Psoas muscle (tissue), 8 donors: ENCODE measurements around the gene ZNHIT2. TPM values are rescaled to one million over a fixed set of nuclear protein-coding genes. Genes with fewer than 3 reads are reported as not detected.

ENCODE experiments used
- ATAC-seq, 4 donors: fragments of 200-7000 bp; cut with Tn5 transposase; one replicate each; pipeline ENCODE4 v1.9.1; 2020; ENCODE audit warnings: moderate library complexity in 3 of 4, mild to moderate bottlenecking in 2 of 4
- DNase-seq, 2 donors: peaks; one replicate each; pipeline ENCODE4 v3.0.0-alpha.2; 2020
- H3K27ac ChIP-seq: fragments of 200-600 bp; one replicate; pipeline ENCODE4 v1.8.0; 2022
- H3K27me3 ChIP-seq, 3 donors: fragments of 200-600 bp in 1 of 3; one replicate each; pipeline versions ENCODE4 v1.6.1 to v1.8.0; 2013 to 2022; ENCODE audit warnings: low read length in 2 of 3, mild to moderate bottlenecking in 2 of 3, moderate library complexity in 1 of 3; ENCODE audit not compliant: insufficient read depth in 3 of 3
- H3K36me3 ChIP-seq, 2 donors: fragments of 200-600 bp in 1 of 2; one replicate each; pipeline versions ENCODE4 v1.6.1 to v1.8.0; 2013 to 2022; ENCODE audit warnings: low read depth in 1 of 2, mild to moderate bottlenecking in 1 of 2, moderate library complexity in 1 of 2; ENCODE audit not compliant: insufficient read depth in 1 of 2
- H3K4me1 ChIP-seq: fragments of 200-600 bp; one replicate; pipeline ENCODE4 v1.8.0; 2022
- H3K4me3 ChIP-seq: fragments of 200-600 bp; one replicate; pipeline ENCODE4 v1.8.0; 2022; ENCODE audit warnings: mild to moderate bottlenecking
- H3K9me3 ChIP-seq: fragments of 200-600 bp; one replicate; pipeline ENCODE4 v1.8.0; 2022
- WGBS, 3 donors: extraction: QIAGEN DNeasy Blood & Tissue Kit; methylation state at CpG; one replicate each; pipeline versions ENCODE4 v1.1.6 to v1.1.7; 2013; 5-methylcytosine and 5-hydroxymethylcytosine counted together
- intact Hi-C, 2 donors: fragments of 100-400 bp; cut with DNase I; formaldehyde crosslinking; loops; one replicate each; pipeline versions ENCODE4 v1.11.0 to v1.14.2; 2022
- polyA plus RNA-seq, 3 donors: library from polyadenylated mRNA; stranded (reverse); fragments of 200-250 nt; gene quantifications; one replicate each; pipeline ENCODE4 v1.2.3, GENCODE V29; 2013
- total RNA-seq, 4 donors: library from RNA; stranded (reverse); fragmentation: NEBNext Ultra II Directional in 2 of 4; extraction: Animal tissue kit (Norgen Biotek cat#: 25700) in 2 of 4; gene quantifications; one replicate each; pipeline versions ENCODE4 v1.2.1 to v1.2.4, GENCODE V29; 2021 to 2023
- TF ChIP-seq, protein P1 (sequence below): fragments of 200-600 bp; IDR thresholded peaks from one replicate; pipeline ENCODE4 v1.8.0; 2022; ENCODE audit warnings: antibody characterized with exemption
- donor health status: healthy with polysubstance abuse.
- donor health status: DM: no; HTN: no; CAD: no; lungs with moderate emphysema.
- donor health status: Bipolar disorder and iron deficiency.
- donor health status: healthy.
- donor health status: DM: yes; HTN: yes; CAD: no.
- donor health status: DM: no; HTN: no; CAD: no.
- donor health status: DM: no; HTN: no; CAD: no.
- donor health status: DM: yes; HTN: yes; CAD: no.

The ZNHIT2 gene
- total and polyA plus RNA-seq, 7 donors: 8.6 to 25.7 (median 16.1) TPM

DNA sequence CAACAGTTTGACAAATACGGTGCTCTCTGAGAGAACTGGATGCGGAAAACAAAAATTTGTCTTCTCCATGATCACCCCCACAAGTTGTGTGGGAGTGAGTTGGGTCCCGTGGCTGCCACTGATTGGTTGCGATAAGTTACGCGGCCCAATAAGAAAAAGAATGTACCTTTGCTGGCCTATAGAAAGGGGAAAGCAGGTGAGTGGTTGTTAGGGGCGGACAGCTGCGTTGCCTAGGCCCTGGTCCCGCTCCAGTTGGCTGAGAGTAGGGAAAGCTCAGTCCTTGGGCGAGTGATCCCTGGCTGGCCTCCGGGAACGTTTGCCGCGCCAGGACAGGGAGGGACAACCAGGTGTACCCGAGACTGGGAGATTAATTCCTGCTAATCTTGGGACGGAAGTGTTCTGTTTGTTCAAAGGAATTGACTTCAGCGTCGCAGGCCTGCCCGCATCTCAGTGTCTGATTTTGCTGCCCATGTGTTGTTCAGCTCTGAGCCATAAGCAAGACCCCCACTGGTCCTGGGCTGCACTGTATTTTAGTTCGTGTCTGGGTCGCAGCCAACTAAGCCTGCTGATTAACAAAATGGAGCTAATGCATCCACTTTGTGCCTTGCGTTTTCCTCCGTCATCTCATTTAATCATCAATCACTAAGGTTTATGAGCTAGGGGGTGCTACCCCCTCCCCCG is 17.6 kb upstream of the ZNHIT2 start:
- Histone ChIP-seq H3K9me3 (no peaks in the 10 kb centered on the region), H3K27ac (peak overlapping the region; percentile 96), H3K27me3 (no peaks in the 10 kb centered on the region), H3K36me3 (peaks cover 3 to 31% of the 10 kb centered on the region in 2 donors), H3K4me1 (peaks cover 30% of the 10 kb centered on the region), H3K4me3 (peak overlapping the region; percentile 98)
- intact Hi-C loops: loop anchor here in 1 of 2 donors (2.0 kb wide), 1 partner anchor 46 kb away; the partner anchor contains the start of gene CAPN1
- ATAC-seq (peak; percentile 88 to 91 (median 90)), DNase-seq (peak; percentile 90 to 97)
- 1 to 2% (median 2%) methylated on average over 23 to 24 of the region's 24 CpGs for WGBS, 3 donors
- TF ChIP-seq, protein P1, sequence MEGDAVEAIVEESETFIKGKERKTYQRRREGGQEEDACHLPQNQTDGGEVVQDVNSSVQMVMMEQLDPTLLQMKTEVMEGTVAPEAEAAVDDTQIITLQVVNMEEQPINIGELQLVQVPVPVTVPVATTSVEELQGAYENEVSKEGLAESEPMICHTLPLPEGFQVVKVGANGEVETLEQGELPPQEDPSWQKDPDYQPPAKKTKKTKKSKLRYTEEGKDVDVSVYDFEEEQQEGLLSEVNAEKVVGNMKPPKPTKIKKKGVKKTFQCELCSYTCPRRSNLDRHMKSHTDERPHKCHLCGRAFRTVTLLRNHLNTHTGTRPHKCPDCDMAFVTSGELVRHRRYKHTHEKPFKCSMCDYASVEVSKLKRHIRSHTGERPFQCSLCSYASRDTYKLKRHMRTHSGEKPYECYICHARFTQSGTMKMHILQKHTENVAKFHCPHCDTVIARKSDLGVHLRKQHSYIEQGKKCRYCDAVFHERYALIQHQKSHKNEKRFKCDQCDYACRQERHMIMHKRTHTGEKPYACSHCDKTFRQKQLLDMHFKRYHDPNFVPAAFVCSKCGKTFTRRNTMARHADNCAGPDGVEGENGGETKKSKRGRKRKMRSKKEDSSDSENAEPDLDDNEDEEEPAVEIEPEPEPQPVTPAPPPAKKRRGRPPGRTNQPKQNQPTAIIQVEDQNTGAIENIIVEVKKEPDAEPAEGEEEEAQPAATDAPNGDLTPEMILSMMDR: no peak

DNA sequence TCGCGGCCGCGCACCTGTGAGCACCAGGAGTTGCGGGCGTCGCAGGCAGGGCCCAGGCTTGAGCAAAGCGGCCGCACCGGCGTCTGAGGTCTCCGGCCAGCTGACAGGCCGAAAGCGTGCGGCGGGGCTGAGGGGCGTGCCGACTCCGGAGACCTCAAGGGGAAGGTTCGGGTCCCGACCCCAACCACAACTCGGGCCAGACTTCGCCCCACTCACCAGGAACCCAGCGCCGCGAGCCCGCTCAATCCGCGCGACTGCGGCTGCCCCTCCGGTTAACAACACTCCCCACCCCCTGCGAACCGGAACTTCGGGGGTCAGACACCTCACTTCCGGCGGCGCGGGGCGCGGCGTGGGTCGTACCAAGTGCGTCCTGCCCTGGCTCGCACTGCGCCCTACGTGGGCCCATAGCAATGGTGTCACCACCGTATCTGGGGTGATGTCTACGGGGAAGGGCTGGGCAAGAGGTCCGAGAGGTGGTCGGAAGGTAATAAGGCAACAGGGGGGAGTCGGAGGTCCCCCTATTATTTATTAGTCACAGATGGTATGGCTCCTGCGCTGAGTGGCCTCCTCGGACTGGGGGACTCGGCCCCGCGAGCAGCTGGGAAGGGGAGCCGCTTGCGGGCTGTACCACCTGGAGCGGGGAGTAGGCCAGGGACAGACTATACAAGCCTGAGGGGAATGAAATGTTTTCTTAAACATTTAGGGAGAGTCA is 16.9 kb upstream of the ZNHIT2 start, which contains the start of gene SYVN1:
Gene SYVN1, minus strand, starts transcription at position 280 of the 712 bp plus-strand sequence. CDS start 918 bp downstream, outside the sequence.
- WGBS, 3 donors: 0 to 1% (median 1%) methylated on average over 53 to 60 of the region's 60 CpGs
- intact Hi-C loops: loop anchor here in 1 of 2 donors (2.0 kb wide), 1 partner anchor 46 kb away; the partner anchor contains the start of gene CAPN1
- H3K4me3 ChIP-seq: peak within 1 kb of the TSS; percentile 98
- H3K27me3 ChIP-seq: no peaks in the 10 kb centered on the region
- TF ChIP-seq, protein P1: no peak
- H3K4me1 ChIP-seq: peaks cover 30% of the 10 kb centered on the region
- H3K27ac ChIP-seq: peak within 1 kb of the TSS; percentile 96
- no peaks in the 10 kb centered on the region for H3K9me3 ChIP-seq
- ATAC-seq: peak; percentile 87 to 91 (median 90)
- peaks cover 3 to 38% of the 10 kb centered on the region in 2 donors for H3K36me3 ChIP-seq
- DNase-seq: peak; percentile 91 to 96

DNA sequence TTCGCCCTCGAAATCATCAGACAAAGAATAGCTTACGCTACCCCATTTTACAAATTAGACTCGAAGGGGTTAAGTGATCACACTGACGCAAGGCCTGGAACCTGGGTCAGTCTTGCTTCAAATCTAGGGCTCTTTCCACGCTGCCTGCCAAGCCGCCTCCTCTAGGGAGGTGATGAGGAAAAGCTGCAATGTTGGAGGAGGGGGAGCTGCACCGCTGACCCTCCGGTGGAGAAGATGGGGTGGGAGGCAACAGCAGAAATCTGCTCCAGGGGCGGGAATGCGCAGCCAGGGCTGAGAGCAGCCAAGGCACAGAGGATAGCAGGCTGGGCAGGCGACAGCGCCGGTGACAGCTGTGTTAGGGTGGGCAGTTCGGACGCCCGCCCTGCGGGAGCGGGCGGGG is 16.2 kb upstream of the ZNHIT2 start:
- WGBS, 3 donors: 1 to 2% (median 2%) methylated on average over 18 to 20 of the region's 20 CpGs
- intact Hi-C loops: loop anchor here in 1 of 2 donors (2.0 kb wide), 1 partner anchor 47 kb away; the partner anchor contains the start of gene CAPN1
- TF ChIP-seq, protein P1: no peak
- DNase-seq (peak; percentile 69 to 84), ATAC-seq (no peak)
- Histone ChIP-seq H3K27me3 (no peaks in the 10 kb centered on the region), H3K4me1 (peaks cover 30% of the 10 kb centered on the region), H3K27ac (peak overlapping the region; percentile 96), H3K36me3 (peaks cover 3 to 45% of the 10 kb centered on the region in 2 donors), H3K4me3 (peak overlapping the region; percentile 98), H3K9me3 (no peaks in the 10 kb centered on the region)

DNA sequence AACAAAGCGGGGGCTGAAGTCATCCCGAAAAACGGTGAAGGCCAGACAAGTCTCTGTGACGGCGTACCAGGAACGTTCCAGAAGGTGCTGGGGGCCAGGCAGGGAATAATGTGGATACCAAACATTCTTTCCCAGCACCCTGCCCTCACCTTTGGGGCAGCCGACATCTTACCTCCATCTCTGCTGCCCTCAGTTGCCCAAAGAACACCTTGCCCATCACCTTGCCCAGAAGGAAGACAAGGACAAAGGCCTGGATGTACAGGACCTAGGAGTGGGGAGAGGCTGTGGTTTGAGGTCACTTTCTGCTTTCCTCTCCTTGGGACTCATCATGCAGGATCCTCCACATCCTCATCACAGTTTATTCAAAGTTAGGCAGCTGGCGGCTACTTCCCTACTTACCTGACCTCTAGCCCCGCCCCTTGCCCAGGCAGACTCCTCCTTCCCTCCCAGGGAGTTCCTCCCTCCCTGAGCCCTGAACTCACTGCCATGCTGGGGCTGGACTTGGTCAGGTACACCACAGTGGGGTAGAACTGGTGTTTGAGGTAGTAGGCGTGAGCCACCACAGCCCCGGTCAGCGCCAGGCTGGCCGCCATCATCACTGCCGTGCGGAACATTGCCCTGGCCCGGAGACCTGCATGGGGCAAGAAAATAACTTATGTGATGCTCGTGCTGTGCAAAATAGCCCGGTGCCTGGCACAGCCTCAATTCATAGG is 15.6 kb upstream of the ZNHIT2 start:
- no peak for DNase-seq
- intact Hi-C loops: no loop called here
- peak overlapping the region; percentile 98 for H3K4me3 ChIP-seq
- peak overlapping the region; percentile 96 for H3K27ac ChIP-seq
- no peaks in the 10 kb centered on the region for H3K27me3 ChIP-seq
- TF ChIP-seq, protein P1: no peak
- WGBS, 3 donors: 40 to 43% (median 42%) methylated on average over 18 of the region's 18 CpGs
- ATAC-seq: no peak
- peaks cover 30% of the 10 kb centered on the region for H3K4me1 ChIP-seq
- H3K9me3 ChIP-seq: no peaks in the 10 kb centered on the region
- peaks cover 3 to 51% of the 10 kb centered on the region in 2 donors for H3K36me3 ChIP-seq
